ENCODE measurements around the gene ESF1. TPM values are rescaled to one million over a fixed set of nuclear protein-coding genes. Genes with fewer than 3 reads are reported as not detected.

ESF1 gene
- total and polyA plus RNA-seq, 9 of the 15 experiments (the other 6 are each of a cell fraction or from before 2014, with no cell fraction given): 7.0 to 30.4 (median 18.6) TPM

DNA sequence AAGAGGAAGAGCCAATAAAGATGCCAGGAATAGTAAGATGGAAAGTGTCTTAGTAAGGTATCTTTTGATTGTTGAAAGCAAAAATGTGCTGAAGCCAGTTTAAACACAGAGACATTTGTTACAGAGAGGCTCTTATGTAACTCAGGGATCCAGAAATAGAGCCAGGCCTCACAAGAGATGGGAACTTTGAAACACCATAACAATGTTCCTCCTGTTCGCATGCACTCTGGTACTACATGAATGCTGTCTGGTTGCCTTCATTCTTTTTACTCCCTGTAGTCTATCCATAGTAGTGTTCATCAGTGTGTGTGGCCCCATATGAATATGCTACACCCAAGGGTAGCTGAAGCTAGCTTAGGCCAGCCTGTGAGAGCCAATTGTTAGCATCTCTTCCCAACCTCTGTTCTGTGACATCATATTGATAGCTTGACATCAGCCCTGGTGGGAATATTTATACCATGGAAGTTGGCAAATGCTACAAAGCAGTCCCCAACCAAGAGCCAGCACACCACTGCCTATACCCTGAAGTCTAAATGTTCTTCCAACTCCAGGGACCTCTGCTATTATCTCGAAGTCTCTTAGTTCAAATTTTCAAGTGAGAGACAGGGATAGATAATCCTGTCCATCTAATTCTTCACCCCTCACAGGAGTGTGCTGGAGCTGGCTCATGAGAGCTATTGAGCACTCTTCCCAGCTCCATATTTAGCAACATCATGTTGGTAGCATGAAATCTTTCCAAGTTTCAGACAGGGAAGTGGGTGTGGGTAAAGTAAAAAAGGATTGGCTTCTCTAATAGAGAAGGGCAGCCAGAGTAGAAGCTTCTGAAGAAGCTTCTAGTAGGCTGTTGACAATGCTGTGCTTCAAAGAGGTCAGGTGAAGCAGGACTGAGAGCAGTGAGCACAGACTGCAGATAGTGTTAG lies 7.1 kb upstream of the ESF1 start:
- intact Hi-C loops (cut with micrococcal nuclease): no loop called here

More for the DNA sequence above, 7.1 kb upstream of the ESF1 start:
- CTCF ChIA-PET (ENCODE audit: low intra/inter-chr PET ratio): interaction anchor here (0.6 kb wide), 1 partner anchor 60 kb away, joined by 4 read pairs; no protein-coding TSS in a partner anchor
- FAIRE-seq (no peak), DNase-seq (ENCODE audit: extremely low read depth in 1 of 4, low spot score in 3 of 4) (no peak), ATAC-seq (no peak)
- BruUV-seq (replicated peaks): no TSS peak
- H3K9ac ChIP-seq (ENCODE audit: insufficient read depth in 1 of 2, low read depth in 2 of 2, low read length in 2 of 2): no peak overlapping the region
- no peak overlapping the region for H3K27ac ChIP-seq (ENCODE audit: extremely low read depth, low read depth, low read length)
- H3K9me1 ChIP-seq (ENCODE audit: control insufficient read depth, insufficient read depth, low read length): no peaks in the 10 kb centered on the region
- H3K27me3 ChIP-seq (ENCODE audit: control insufficient read depth in 2 of 2, insufficient read depth in 2 of 2, low read length in 2 of 2): no peaks in the 10 kb centered on the region
- 92% methylated on average over 2 of the region's 2 CpGs for whole genome bisulfite sequencing (ENCODE audit: insufficient coverage, low coverage, missing lambda C conversion rate)
- H3K79me2 ChIP-seq (ENCODE audit: control insufficient read depth, insufficient read depth, low read length): peaks cover 18% of the 10 kb centered on the region
- in situ Hi-C loops (cut with MboI): no loop called here
- H3K4me1 ChIP-seq (replicated peaks in 1 of 2; ENCODE audit: control insufficient read depth in 2 of 2, insufficient read depth in 2 of 2, low read length in 2 of 2): peaks cover 0 to 3% of the 10 kb centered on the region in 2 experiments; a peak in 2 of 5 replicates
- POLR2A ChIA-PET: interaction anchor here (1.0 kb wide), 1 partner anchor 38 kb away, joined by 3 read pairs; no protein-coding TSS in a partner anchor
- H3K4me2 ChIP-seq (ENCODE audit: insufficient read depth, low read length): no peak overlapping the region
- peaks cover 96% of the 10 kb centered on the region for H3K36me3 ChIP-seq (ENCODE audit: control insufficient read depth, insufficient read depth, low read length)
- H3K4me3 ChIP-seq: no peak overlapping the region
- H4K20me1 ChIP-seq (replicated peaks; ENCODE audit: control insufficient read depth, insufficient read depth, low read length): no peaks in the 10 kb centered on the region
- TF ChIP-seq FOXK2 (conservative IDR thresholded peaks at IDR 0.05 in 1 of 2, IDR thresholded peaks at IDR 0.05 in 1 of 2; ENCODE audit: low read depth in 2 of 2): no peak
- TF ChIP-seq RHOXF2B (CRISPR knock-in tag; conservative IDR thresholded peaks at IDR 0.05): no peak
- no peak for TF ChIP-seq MTF1 (CRISPR knock-in tag; IDR thresholded peaks at IDR 0.05; ENCODE audit: borderline replicate concordance)
- no peak for TF ChIP-seq ZNF217 (CRISPR knock-in tag; IDR thresholded peaks at IDR 0.05)
- TF ChIP-seq, protein P1, sequence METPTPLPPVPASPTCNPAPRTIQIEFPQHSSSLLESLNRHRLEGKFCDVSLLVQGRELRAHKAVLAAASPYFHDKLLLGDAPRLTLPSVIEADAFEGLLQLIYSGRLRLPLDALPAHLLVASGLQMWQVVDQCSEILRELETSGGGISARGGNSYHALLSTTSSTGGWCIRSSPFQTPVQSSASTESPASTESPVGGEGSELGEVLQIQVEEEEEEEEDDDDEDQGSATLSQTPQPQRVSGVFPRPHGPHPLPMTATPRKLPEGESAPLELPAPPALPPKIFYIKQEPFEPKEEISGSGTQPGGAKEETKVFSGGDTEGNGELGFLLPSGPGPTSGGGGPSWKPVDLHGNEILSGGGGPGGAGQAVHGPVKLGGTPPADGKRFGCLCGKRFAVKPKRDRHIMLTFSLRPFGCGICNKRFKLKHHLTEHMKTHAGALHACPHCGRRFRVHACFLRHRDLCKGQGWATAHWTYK (CRISPR knock-in tag; IDR thresholded peaks at IDR 0.05): no peak
- no peak for TF ChIP-seq HDAC3 (IDR thresholded peaks at IDR 0.05; ENCODE audit: borderline replicate concordance, partially characterized antibody)
- no peak for TF ChIP-seq NCOR1 (IDR thresholded peaks at IDR 0.05)
- TF ChIP-seq TCFL5 (CRISPR knock-in tag; conservative IDR thresholded peaks at IDR 0.05): no peak
- no peak for TF ChIP-seq ELF4 (CRISPR knock-in tag; IDR thresholded peaks at IDR 0.05)
- TF ChIP-seq, protein P2, sequence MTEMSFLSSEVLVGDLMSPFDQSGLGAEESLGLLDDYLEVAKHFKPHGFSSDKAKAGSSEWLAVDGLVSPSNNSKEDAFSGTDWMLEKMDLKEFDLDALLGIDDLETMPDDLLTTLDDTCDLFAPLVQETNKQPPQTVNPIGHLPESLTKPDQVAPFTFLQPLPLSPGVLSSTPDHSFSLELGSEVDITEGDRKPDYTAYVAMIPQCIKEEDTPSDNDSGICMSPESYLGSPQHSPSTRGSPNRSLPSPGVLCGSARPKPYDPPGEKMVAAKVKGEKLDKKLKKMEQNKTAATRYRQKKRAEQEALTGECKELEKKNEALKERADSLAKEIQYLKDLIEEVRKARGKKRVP (CRISPR knock-in tag; IDR thresholded peaks at IDR 0.05): no peak
- TF ChIP-seq GABPB2 (CRISPR knock-in tag; conservative IDR thresholded peaks at IDR 0.05): no peak
- TF ChIP-seq, protein P3, sequence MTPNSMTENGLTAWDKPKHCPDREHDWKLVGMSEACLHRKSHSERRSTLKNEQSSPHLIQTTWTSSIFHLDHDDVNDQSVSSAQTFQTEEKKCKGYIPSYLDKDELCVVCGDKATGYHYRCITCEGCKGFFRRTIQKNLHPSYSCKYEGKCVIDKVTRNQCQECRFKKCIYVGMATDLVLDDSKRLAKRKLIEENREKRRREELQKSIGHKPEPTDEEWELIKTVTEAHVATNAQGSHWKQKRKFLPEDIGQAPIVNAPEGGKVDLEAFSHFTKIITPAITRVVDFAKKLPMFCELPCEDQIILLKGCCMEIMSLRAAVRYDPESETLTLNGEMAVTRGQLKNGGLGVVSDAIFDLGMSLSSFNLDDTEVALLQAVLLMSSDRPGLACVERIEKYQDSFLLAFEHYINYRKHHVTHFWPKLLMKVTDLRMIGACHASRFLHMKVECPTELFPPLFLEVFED (CRISPR knock-in tag; conservative IDR thresholded peaks at IDR 0.05): no peak
- no peak for TF ChIP-seq MTA1 (IDR thresholded peaks at IDR 0.05; ENCODE audit: borderline replicate concordance)
- TF ChIP-seq, protein P4, sequence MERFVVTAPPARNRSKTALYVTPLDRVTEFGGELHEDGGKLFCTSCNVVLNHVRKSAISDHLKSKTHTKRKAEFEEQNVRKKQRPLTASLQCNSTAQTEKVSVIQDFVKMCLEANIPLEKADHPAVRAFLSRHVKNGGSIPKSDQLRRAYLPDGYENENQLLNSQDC (CRISPR knock-in tag; IDR thresholded peaks at IDR 0.05): no peak
- TF ChIP-seq POLR2A (conservative IDR thresholded peaks at IDR 0.05): no peak
- TF ChIP-seq ZNF324 (CRISPR knock-in tag; IDR thresholded peaks at IDR 0.05): no peak
- no peak for TF ChIP-seq NUFIP1 (IDR thresholded peaks at IDR 0.05; ENCODE audit: partially characterized antibody)
- TF ChIP-seq KHSRP (IDR thresholded peaks at IDR 0.05): no peak
- TF ChIP-seq SMAD2 (IDR thresholded peaks at IDR 0.05; ENCODE audit: low read depth, low read length): no peak
- TF ChIP-seq SPI1 (IDR thresholded peaks at IDR 0.05; ENCODE audit: borderline replicate concordance, low read depth, low read length): no peak
- no peak overlapping the region for H2AFZ ChIP-seq (ENCODE audit: low read depth, low read length)
- H3K9me3 ChIP-seq (replicated peaks; ENCODE audit: control insufficient read depth, insufficient read depth, low read depth, low read length): no peaks in the 10 kb centered on the region

Measured in K562 (cell line).